ENCODE results near the gene CGREF1.
A peak's percentile ranks its signal among the peaks of the same experiment; 100 is the strongest.

Gene CGREF1

GRCh38 chr2:27071277-27071989, 47.5 kb downstream of the CGREF1 start, which contains the start of gene OST4:
Gene OST4 (minus strand): TSS chr2:27071654.
- DNase-seq, result peak; percentile 88 to 94

- DNase-seq, result no peak
Measured at GRCh38 chr2:27070653-27071276, 48.2 kb downstream of the CGREF1 start.

- no peak for DNase-seq
Measured at GRCh38 chr2:27069961-27070618, 48.8 kb downstream of the CGREF1 start.

GRCh38 chr2:27069436-27069835, 49.5 kb downstream of the CGREF1 start:
- DNase-seq, result no peak

GRCh38 chr2:27067385-27067784, 51.5 kb downstream of the CGREF1 start:
- no peak for DNase-seq

DNA sequence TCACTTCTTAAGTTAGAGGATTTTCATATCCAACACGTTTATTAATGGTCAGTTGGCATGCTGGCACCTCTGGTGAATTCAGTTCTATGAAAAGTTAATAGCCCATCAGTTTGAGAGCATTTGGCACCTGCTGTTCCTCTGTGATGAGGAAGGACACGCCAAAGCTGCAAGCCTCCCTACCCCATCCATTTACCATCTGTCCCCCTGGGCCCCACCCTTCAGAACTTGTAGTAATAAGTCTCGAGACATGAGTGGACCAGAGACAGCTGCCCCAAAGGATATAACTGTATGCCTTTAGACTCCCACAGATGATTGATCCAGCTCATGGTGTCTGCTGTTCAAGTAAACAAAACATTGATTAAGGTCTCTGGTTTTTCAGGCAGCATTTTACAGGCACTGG, 53.8 kb downstream of the CGREF1 start:
- no peak for DNase-seq

- no peak for DNase-seq
Measured at GRCh38 chr2:27060323-27060722, 58.6 kb downstream of the CGREF1 start.

DNA sequence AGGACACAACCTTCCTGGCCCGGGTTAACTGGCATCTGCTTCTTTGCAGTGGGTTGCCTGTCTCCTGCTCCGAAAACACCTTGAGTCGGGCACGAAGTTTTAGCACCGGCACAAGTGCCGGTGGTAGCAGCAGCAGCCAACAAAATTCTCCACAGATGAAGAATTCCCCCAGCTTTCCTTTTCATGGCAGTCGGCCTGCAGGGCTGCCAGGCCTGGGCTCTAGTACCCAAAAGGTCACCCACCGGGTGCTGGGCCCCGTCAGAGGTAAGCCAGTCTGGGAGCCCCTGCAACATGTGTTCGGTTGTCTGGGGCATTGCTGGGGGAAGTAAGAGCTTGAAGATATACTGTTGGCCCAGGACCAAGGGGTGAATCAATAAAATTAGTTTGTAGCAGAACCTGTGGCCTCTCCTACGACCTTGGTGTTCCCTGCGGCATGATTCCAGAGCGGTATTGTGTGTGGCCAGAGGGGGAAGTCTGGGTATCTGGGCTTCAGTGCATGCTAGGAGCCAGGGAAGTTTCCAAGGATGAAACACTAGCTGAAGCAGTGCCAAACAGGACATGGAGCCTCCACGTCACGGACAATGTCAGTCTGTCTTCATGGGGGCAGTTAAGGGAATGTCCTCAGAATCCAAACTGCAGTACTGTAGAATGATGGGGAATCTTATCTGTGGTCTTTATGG, 59.6 kb downstream of the CGREF1 start:
- DNase-seq, result no peak

DNA sequence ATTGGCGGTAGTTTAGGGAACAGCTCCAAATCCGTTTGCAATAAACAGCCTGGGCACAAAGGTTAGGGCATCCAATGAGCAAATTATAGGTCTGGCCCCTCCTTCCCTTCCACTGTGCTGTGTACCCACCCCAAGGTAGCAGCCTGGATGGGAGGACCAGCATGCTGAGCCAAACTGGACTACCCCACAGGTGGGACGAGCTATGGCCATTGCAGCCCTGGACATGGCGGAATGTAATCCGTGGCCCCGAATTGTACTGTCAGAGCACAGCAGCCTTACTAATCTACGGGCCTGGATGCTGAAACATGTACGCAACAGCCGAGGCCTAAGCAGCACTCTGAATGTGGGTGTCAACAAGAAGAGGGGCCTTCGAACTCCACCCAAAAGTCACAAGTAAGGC, 60.7 kb downstream of the CGREF1 start:
- no peak for DNase-seq

GRCh38 chr2:27057184-27057583, 61.7 kb downstream of the CGREF1 start:
- no peak for DNase-seq

DNA sequence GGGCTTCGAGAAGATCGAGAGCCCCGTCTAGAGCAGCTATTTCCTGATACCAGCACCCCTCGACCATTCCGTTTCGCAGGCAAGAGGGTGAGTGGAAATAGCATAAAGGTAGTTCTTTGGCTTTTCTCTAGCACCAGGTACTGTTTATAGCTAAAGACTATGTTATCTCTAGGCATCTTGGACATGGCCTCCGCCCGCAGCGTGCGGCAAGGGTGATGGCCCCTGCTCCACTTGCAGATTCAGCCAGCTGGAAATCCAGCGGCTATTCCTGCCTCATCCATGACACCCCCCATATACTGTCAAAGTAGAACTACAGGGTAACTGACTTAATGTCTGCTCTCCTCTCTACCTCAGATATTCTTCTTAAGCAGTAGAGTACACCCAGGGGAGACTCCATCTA, 64.2 kb downstream of the CGREF1 start:
- no peak for DNase-seq

DNA sequence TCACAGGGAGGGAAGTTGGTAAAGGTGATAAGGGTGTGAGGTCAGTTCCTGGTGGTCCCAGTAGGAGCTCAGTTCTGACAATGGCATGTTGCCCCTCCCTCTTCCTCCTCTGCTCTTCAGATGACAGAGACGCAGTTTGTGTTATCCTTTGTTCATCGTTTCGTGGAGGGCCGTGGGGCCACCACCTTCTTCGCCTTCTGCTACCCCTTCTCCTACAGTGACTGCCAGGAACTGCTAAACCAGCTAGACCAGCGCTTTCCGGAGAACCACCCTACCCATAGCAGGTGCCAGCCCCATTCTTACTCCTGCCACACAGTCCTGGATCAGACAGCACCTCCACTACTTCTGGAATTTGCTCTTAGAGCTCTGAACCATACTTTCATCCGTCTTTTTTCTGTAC, 65.2 kb downstream of the CGREF1 start:
- no peak for DNase-seq

- no peak for DNase-seq
Measured at GRCh38 chr2:27053321-27053720, 65.6 kb downstream of the CGREF1 start.

GRCh38 chr2:27051902-27052645, 66.9 kb downstream of the CGREF1 start:
- no peak for DNase-seq

GRCh38 chr2:27050996-27051901, 67.7 kb downstream of the CGREF1 start, which contains the start of gene AGBL5:
Gene AGBL5 (plus strand): TSS chr2:27051668. CDS start chr2:27052959, 1,291 bp downstream.
- peak; percentile 94 to 97 for DNase-seq

Measured in SW 1271 (cell line).